Activated CD4-positive, alpha-beta T cell treated with anti-CD3 and anti-CD28 coated beads for 24 hours (primary cell): Measurements from ENCODE around the gene ALG3.

Source experiments
- DNase-seq, 2 donors: peaks; one replicate each; pipeline ENCODE4 v3.0.0-alpha.2; 2020; ENCODE audit warnings: low read depth in 2 of 2

Gene ALG3

DNA sequence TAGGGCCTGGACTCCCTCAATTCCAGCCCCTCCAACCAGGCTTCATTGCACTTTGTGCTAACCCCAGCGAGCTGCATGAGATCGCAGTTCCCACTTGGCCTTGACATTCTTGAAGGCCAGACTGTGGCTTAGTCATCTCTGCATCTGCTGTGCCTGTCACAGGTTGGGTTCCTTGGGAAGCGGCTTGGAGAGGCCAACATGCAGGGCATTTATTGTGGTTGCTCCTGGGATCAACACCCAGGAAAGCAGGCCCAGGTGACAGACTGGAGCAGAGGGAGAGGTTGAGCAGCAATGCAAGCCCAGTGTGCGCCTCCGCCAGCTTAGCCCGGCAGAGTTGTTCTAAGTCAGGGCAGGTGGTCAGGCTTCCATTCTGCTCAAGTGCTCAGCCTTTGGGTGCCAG is 52.2 kb downstream of the ALG3 start:
- no peak for DNase-seq

- DNase-seq: no peak
Measured at GRCh38 chr3:184193991-184194539, 54.7 kb downstream of the ALG3 start.

DNA sequence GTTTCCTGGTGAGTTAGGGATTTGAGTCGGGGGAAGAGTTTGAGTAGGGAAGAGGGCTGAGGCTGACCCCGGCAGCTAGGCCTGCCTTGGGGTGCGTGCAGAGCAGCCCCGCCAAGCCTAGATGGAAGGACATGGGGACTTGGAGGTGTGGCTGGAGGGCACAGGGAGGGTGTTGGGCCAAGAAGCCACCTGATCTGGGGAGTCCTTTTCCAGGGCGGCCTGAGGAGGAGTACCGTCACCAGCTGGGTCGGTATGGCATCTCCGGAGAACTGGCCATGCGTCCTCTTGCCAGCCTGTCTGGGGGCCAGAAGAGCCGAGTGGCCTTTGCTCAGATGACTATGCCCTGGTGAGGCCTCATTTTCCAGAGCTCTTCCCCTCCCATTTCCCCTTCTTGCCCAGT is 55.9 kb downstream of the ALG3 start:
- DNase-seq: no peak
